Liver (tissue), 9 donors: ENCODE data around the gene CST4. TPM values are rescaled to one million over a fixed set of nuclear protein-coding genes. Genes with fewer than 3 reads are reported as not detected.

ENCODE experiments used
- DNase-seq: peaks from one replicate; pipeline ENCODE4 v3.0.0-alpha.2; 2017; ENCODE audit warnings: low spot score
- H3K27ac ChIP-seq, 2 donors: one replicate each; pipeline ENCODE4 v1.7.0; 2013; ENCODE audit warnings: inconsistent platforms in 2 of 2, low read length in 2 of 2, control low read depth in 1 of 2, low read depth in 1 of 2, mild to moderate bottlenecking in 1 of 2
- H3K27me3 ChIP-seq, 4 donors: one replicate each; pipeline versions ENCODE4 v1.6.1 to v1.7.0; 2013; ENCODE audit warnings: low read length in 3 of 4, inconsistent platforms in 1 of 4, mild to moderate bottlenecking in 1 of 4, moderate library complexity in 1 of 4; ENCODE audit not compliant: control insufficient read depth in 4 of 4, insufficient read depth in 4 of 4
- H3K36me3 ChIP-seq, 4 donors: one replicate each; pipeline versions ENCODE4 v1.6.1 to v1.7.0; 2013; ENCODE audit warnings: low read length in 3 of 4, mild to moderate bottlenecking in 3 of 4, low read depth in 1 of 4, moderate library complexity in 1 of 4; ENCODE audit not compliant: control insufficient read depth in 4 of 4, insufficient read depth in 3 of 4
- H3K4me1 ChIP-seq, 4 donors: one replicate each; pipeline versions ENCODE4 v1.6.1 to v1.7.0; 2013; ENCODE audit warnings: low read length in 3 of 4, mild to moderate bottlenecking in 3 of 4, moderate library complexity in 1 of 4; ENCODE audit not compliant: control insufficient read depth in 4 of 4, insufficient read depth in 4 of 4
- H3K4me3 ChIP-seq, 3 donors: one replicate each; pipeline versions ENCODE4 v1.6.1 to v1.7.0; 2013; ENCODE audit warnings: low read length in 3 of 3, control low read depth in 1 of 3, low read depth in 1 of 3, mild to moderate bottlenecking in 1 of 3
- H3K9ac ChIP-seq, 2 donors: one replicate each; pipeline ENCODE4 v1.7.0; 2013; ENCODE audit warnings: low read length in 2 of 2, mild to moderate bottlenecking in 2 of 2, moderate library complexity in 2 of 2, control low read depth in 1 of 2, low read depth in 1 of 2
- H3K9me3 ChIP-seq, 4 donors: one replicate each; pipeline versions ENCODE4 v1.6.1 to v1.7.0; 2013; ENCODE audit warnings: low read length in 3 of 4; ENCODE audit not compliant: control insufficient read depth in 4 of 4
- CTCF ChIP-seq: fragments of 150-350 bp; IDR thresholded peaks from 2 replicates; pipeline ENCODE4 v1.5.1; 2017; ENCODE audit warnings: improper control_type of control experiment, low read depth, low read length; ENCODE audit not compliant: missing input control
- EGR1 ChIP-seq, 2 donors: IDR thresholded peaks; 2 replicates each; pipeline ENCODE4 v1.6.1; 2016 to 2018; ENCODE audit warnings: antibody characterized with exemption in 2 of 2, low read depth in 2 of 2
- GABPA ChIP-seq, 2 donors: IDR thresholded peaks in 1 of 2; conservative IDR thresholded peaks in 1 of 2; 2 replicates each; pipeline ENCODE4 v1.6.1; 2016; ENCODE audit warnings: antibody characterized with exemption in 2 of 2, mild to moderate bottlenecking in 1 of 2, moderate library complexity in 1 of 2
- HNF4G ChIP-seq: IDR thresholded peaks from 2 replicates; pipeline ENCODE4 v1.6.1; 2016; ENCODE audit warnings: antibody characterized with exemption
- JUND ChIP-seq, 2 donors: IDR thresholded peaks; 2 replicates each; pipeline ENCODE4 v1.6.1; 2016; ENCODE audit warnings: antibody characterized with exemption in 2 of 2
- NR2F2 ChIP-seq: IDR thresholded peaks from 2 replicates; pipeline ENCODE4 v1.6.1; 2016; ENCODE audit warnings: antibody characterized with exemption
- RAD21 ChIP-seq, 2 donors: IDR thresholded peaks; 2 replicates each; pipeline ENCODE4 v1.6.1; 2016; ENCODE audit warnings: antibody characterized with exemption in 2 of 2, mild to moderate bottlenecking in 2 of 2
- RXRA ChIP-seq, 2 donors: IDR thresholded peaks; 2 replicates each; pipeline ENCODE4 v1.6.1; 2017 to 2018; ENCODE audit warnings: antibody characterized with exemption in 2 of 2, mild to moderate bottlenecking in 1 of 2
- SP1 ChIP-seq: IDR thresholded peaks from 2 replicates; pipeline ENCODE4 v1.6.1; 2018; ENCODE audit warnings: antibody characterized with exemption, mild to moderate bottlenecking
- TAF1 ChIP-seq: conservative IDR thresholded peaks from 2 replicates; pipeline ENCODE4 v1.6.1; 2016; ENCODE audit warnings: antibody characterized with exemption, mild to moderate bottlenecking
- YY1 ChIP-seq: IDR thresholded peaks from 2 replicates; pipeline ENCODE4 v1.6.1; 2016; ENCODE audit warnings: antibody characterized with exemption, mild to moderate bottlenecking
- ZBTB33 ChIP-seq: IDR thresholded peaks from 2 replicates; pipeline ENCODE4 v1.6.1; 2016; ENCODE audit warnings: antibody characterized with exemption
- WGBS: extraction: QIAGEN DNeasy Blood & Tissue Kit; methylation state at CpG from one replicate; pipeline ENCODE4 v1.1.7; 2013; 5-methylcytosine and 5-hydroxymethylcytosine counted together
- polyA plus RNA-seq, 2 donors: library from polyadenylated mRNA; stranded (reverse) in 1 of 2; unstranded in 1 of 2; fragments of 200-250 nt in 1 of 2; fragments of >200 nt in 1 of 2; fragmentation: Nextera tagmentation in 1 of 2; extraction: Ambion mirVana in 1 of 2; gene quantifications; one replicate each; pipeline versions ENCODE4 v1.2.1 to v1.2.3, GENCODE V29; 2013 to 2015
- total RNA-seq, 2 donors: library from RNA; depleted of rRNA; stranded (reverse); fragments of >200 nt; gene quantifications; one replicate each; pipeline ENCODE4 v1.2.3, GENCODE V29; 2014
- TF ChIP-seq, protein P1 (sequence below): IDR thresholded peaks from 2 replicates; pipeline ENCODE4 v1.6.1; 2016; ENCODE audit warnings: antibody characterized with exemption, mild to moderate bottlenecking
- TF ChIP-seq, protein P2 (sequence below): IDR thresholded peaks from 2 replicates; pipeline ENCODE4 v1.6.1; 2016; ENCODE audit warnings: antibody characterized with exemption
- donor health status: healthy.
- donor health status: healthy.
- donor health status: healthy.
- donor health status: healthy.
- donor health status: healthy.

The CST4 gene
- total and polyA plus RNA-seq, 4 donors = not detected

DNA sequence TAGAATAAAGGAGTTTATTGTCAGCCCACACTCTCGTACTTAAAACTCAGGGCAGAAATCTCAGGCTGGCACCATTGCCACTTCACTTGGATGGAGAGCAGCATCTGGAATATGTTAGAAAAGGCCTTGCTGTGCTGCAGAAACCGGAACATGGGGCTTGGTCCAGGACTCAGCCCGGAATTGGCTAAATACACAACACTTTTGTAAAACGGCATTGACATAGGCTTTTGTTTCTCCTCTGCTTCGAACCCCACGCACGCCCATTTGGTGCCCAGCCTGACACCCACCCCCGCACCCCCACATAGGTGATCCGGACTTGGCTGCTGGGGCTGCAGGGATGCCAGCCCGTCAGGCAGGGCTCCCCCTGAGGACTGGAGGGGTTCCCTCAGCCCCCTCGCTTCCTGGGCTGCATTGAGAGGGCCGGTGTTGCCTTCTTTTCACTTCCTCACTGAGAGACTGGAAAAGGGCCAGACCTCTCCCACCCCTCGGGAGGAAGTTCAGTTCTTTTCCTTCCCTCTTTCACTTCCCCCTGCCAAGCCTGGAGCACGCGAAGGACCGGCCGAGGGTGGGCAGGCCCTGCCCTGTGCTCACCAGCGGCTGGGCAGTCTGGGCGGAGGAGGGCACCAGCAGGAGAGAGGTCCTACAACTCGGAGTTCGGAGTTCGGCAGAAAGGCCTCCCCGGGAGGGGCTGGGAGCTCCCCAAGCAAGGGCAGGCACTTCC lies 33.2 kb downstream of the CST4 start:
- no peak for TF ChIP-seq SP1
- TF ChIP-seq, protein P1, sequence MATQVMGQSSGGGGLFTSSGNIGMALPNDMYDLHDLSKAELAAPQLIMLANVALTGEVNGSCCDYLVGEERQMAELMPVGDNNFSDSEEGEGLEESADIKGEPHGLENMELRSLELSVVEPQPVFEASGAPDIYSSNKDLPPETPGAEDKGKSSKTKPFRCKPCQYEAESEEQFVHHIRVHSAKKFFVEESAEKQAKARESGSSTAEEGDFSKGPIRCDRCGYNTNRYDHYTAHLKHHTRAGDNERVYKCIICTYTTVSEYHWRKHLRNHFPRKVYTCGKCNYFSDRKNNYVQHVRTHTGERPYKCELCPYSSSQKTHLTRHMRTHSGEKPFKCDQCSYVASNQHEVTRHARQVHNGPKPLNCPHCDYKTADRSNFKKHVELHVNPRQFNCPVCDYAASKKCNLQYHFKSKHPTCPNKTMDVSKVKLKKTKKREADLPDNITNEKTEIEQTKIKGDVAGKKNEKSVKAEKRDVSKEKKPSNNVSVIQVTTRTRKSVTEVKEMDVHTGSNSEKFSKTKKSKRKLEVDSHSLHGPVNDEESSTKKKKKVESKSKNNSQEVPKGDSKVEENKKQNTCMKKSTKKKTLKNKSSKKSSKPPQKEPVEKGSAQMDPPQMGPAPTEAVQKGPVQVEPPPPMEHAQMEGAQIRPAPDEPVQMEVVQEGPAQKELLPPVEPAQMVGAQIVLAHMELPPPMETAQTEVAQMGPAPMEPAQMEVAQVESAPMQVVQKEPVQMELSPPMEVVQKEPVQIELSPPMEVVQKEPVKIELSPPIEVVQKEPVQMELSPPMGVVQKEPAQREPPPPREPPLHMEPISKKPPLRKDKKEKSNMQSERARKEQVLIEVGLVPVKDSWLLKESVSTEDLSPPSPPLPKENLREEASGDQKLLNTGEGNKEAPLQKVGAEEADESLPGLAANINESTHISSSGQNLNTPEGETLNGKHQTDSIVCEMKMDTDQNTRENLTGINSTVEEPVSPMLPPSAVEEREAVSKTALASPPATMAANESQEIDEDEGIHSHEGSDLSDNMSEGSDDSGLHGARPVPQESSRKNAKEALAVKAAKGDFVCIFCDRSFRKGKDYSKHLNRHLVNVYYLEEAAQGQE = no peak
- TF ChIP-seq, protein P2, sequence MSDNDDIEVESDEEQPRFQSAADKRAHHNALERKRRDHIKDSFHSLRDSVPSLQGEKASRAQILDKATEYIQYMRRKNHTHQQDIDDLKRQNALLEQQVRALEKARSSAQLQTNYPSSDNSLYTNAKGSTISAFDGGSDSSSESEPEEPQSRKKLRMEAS = no peak
- no peak for TF ChIP-seq GABPA (IDR thresholded peaks at IDR 0.05 in 1 of 2, conservative IDR thresholded peaks at IDR 0.05 in 1 of 2)
- TF ChIP-seq RXRA (IDR thresholded peaks at IDR 0.05) = no peak
- no peak for TF ChIP-seq EGR1 (IDR thresholded peaks at IDR 0.05; ENCODE audit: low read depth in 2 of 2)
- no peak for TF ChIP-seq NR2F2
- TF ChIP-seq TAF1 = no peak
- no peak for TF ChIP-seq JUND (IDR thresholded peaks at IDR 0.05)
- TF ChIP-seq RAD21 (IDR thresholded peaks at IDR 0.05) = no peak

DNA sequence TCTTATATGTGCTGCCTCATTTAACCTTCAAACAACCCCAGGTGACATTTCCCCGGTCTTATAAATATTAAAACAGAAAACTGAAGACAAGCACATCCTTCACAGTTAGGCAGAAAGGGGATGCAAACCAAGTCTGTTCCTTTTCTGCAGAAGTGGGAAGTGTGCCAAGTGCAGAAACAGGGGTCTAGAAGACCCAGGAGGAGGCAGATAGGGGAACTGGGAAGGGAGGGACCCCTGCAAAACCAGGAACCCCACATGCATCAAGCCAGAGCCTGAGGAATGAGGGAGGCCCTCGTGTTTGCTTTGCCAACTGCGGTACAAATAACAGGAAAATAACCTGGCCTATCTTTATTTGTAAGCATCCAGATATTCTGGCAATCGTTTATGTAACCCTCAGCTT lies 34.1 kb downstream of the CST4 start:
- no peaks in the 10 kb centered on the region for H3K9me3 ChIP-seq
- DNase-seq = no peak
- H3K4me1 ChIP-seq = peaks cover 0 to 2% (median 1%) of the 10 kb centered on the region in 4 donors
- 64% methylated on average over 4 of the region's 4 CpGs for WGBS
- no peak overlapping the region for H3K4me3 ChIP-seq
- H3K9ac ChIP-seq = no peak overlapping the region
- H3K27ac ChIP-seq = no peak overlapping the region
- TF ChIP-seq YY1 (no peak), RXRA (IDR thresholded peaks at IDR 0.05) (no peak), CTCF (no peak), ZBTB33 (no peak), SP1 (no peak), RAD21 (IDR thresholded peaks at IDR 0.05) (no peak), TAF1 (no peak), NR2F2 (no peak), HNF4G (no peak), GABPA (IDR thresholded peaks at IDR 0.05 in 1 of 2, conservative IDR thresholded peaks at IDR 0.05 in 1 of 2) (no peak)
- TF ChIP-seq, protein P1 = no peak
- TF ChIP-seq, protein P2 = no peak
- no peaks in the 10 kb centered on the region for H3K36me3 ChIP-seq
- H3K27me3 ChIP-seq = no peaks in the 10 kb centered on the region

More for the DNA sequence above, 33.2 kb downstream of the CST4 start:
- Histone ChIP-seq H3K27me3 (no peaks in the 10 kb centered on the region), H3K36me3 (no peaks in the 10 kb centered on the region), H3K9ac (no peak overlapping the region), H3K4me3 (no peak overlapping the region), H3K9me3 (no peaks in the 10 kb centered on the region), H3K4me1 (peaks cover 0 to 2% (median 1%) of the 10 kb centered on the region in 4 donors), H3K27ac (peak overlapping the region in 1 of 2 donors; percentile 23)
- 60% methylated on average over 23 of the region's 23 CpGs for WGBS
- DNase-seq = peak; percentile 21
